Measurements from ENCODE around the gene PKD2L1.
A peak's percentile ranks its signal among the peaks of the same experiment; 100 is the strongest.

The PKD2L1 gene

GRCh38 chr10:100344241-100344788 is 14.3 kb upstream of the PKD2L1 start:
- no peaks in the 10 kb centered on the region for H3K27me3 ChIP-seq (ENCODE audit: low read length)
- peaks cover 3% of the 10 kb centered on the region; the same call in 1 of the 2 replicates for H4K20me1 ChIP-seq (ENCODE audit: low read depth, low read length)
- TF ChIP-seq, protein P1, sequence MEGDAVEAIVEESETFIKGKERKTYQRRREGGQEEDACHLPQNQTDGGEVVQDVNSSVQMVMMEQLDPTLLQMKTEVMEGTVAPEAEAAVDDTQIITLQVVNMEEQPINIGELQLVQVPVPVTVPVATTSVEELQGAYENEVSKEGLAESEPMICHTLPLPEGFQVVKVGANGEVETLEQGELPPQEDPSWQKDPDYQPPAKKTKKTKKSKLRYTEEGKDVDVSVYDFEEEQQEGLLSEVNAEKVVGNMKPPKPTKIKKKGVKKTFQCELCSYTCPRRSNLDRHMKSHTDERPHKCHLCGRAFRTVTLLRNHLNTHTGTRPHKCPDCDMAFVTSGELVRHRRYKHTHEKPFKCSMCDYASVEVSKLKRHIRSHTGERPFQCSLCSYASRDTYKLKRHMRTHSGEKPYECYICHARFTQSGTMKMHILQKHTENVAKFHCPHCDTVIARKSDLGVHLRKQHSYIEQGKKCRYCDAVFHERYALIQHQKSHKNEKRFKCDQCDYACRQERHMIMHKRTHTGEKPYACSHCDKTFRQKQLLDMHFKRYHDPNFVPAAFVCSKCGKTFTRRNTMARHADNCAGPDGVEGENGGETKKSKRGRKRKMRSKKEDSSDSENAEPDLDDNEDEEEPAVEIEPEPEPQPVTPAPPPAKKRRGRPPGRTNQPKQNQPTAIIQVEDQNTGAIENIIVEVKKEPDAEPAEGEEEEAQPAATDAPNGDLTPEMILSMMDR (IDR thresholded peaks at IDR 0.05; ENCODE audit: insufficient read depth, low read length, poor library complexity, severe bottlenecking), result no peak
- no peak for TF ChIP-seq EZH2phosphoT487 (conservative IDR thresholded peaks at IDR 0.05; ENCODE audit: low read length)
- no peak overlapping the region for H2AFZ ChIP-seq (ENCODE audit: low read depth, low read length, severe bottlenecking)
- no peak overlapping the region for H3K9ac ChIP-seq (ENCODE audit: low read length)
- peaks cover 11% of the 10 kb centered on the region; the same call in 1 of the 2 replicates for H3F3A ChIP-seq (ENCODE audit: insufficient read depth)
- H3K4me3 ChIP-seq (ENCODE audit: insufficient read depth, low read length, poor library complexity, severe bottlenecking), result no peak overlapping the region
- H3K9me3 ChIP-seq (ENCODE audit: insufficient read depth, low read length), result no peaks in the 10 kb centered on the region
- no peak overlapping the region for H3K27ac ChIP-seq (ENCODE audit: low read depth, low read length)
- peaks cover 14% of the 10 kb centered on the region for H3K36me3 ChIP-seq (ENCODE audit: low read length)
- H3K4me2 ChIP-seq (ENCODE audit: low read depth, low read length, poor library complexity, severe bottlenecking), result no peak overlapping the region
- peaks cover 23% of the 10 kb centered on the region for H3K79me2 ChIP-seq (ENCODE audit: insufficient read depth, low read length)
- no peaks in the 10 kb centered on the region for H3K9me2 ChIP-seq (replicated peaks; ENCODE audit: insufficient read depth, low read length)

GRCh38 chr10:100342627-100342972 is 12.6 kb upstream of the PKD2L1 start:
- TF ChIP-seq, protein P1 (IDR thresholded peaks at IDR 0.05; ENCODE audit: insufficient read depth, low read length, poor library complexity, severe bottlenecking), result no peak
- TF ChIP-seq EZH2phosphoT487 (conservative IDR thresholded peaks at IDR 0.05; ENCODE audit: low read length), result no peak
- Histone ChIP-seq H3K27ac (ENCODE audit: low read depth, low read length) (no peak overlapping the region), H3K4me2 (ENCODE audit: low read depth, low read length, poor library complexity, severe bottlenecking) (no peak overlapping the region)

DNA sequence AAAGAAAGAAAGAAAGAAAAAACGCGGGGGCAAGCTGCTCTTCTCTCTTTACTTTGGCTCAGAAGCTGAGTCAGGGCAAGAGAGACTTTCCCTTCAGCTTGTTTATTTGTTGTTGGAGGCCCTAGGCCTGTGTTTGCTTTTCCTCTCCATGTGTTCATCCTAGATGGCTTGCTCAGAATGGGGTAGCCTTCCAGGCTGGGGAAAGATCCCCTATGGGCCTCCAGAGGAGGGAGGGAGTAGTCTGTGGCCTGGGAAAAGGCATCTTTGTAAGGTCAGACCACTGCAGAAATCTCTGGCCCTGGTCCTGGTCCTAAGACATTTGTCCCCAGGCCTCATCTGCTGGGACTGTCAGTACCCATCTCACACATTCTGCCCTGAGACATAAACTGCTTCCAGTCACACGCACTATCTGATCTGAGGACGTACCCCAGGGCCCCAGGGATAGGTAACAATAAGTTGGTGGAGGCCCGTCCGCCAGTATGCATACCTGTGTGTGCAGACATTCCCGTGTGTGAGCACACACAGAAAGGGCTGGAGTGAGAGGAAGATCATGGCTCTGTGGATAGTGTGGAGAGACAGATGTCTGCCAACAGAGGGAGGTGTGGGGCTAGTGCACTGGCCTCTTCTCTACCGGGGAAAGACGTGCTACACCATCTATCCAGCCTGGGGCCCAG is 12.1 kb upstream of the PKD2L1 start:
- H3K79me2 ChIP-seq (ENCODE audit: insufficient read depth, low read length), result peaks cover under 1% of the 10 kb centered on the region; the same call in 1 of the 2 replicates
- H3K9me3 ChIP-seq (ENCODE audit: insufficient read depth, low read length), result no peaks in the 10 kb centered on the region
- no peak overlapping the region for H3K4me2 ChIP-seq (ENCODE audit: low read depth, low read length, poor library complexity, severe bottlenecking)
- no peak for TF ChIP-seq EZH2phosphoT487 (conservative IDR thresholded peaks at IDR 0.05; ENCODE audit: low read length)
- TF ChIP-seq, protein P1 (IDR thresholded peaks at IDR 0.05; ENCODE audit: insufficient read depth, low read length, poor library complexity, severe bottlenecking), result peak; percentile 31
- no peaks in the 10 kb centered on the region for H3K9me2 ChIP-seq (replicated peaks; ENCODE audit: insufficient read depth, low read length)
- H3K27me3 ChIP-seq (ENCODE audit: low read length), result no peaks in the 10 kb centered on the region
- no peak overlapping the region for H3K27ac ChIP-seq (ENCODE audit: low read depth, low read length)
- no peak overlapping the region for H2AFZ ChIP-seq (ENCODE audit: low read depth, low read length, severe bottlenecking)
- no peaks in the 10 kb centered on the region for H4K20me1 ChIP-seq (ENCODE audit: low read depth, low read length)
- no peaks in the 10 kb centered on the region for H3K36me3 ChIP-seq (ENCODE audit: low read length)
- H3K9ac ChIP-seq (ENCODE audit: low read length), result no peak overlapping the region
- H3K4me3 ChIP-seq (ENCODE audit: insufficient read depth, low read length, poor library complexity, severe bottlenecking), result no peak overlapping the region
- H3F3A ChIP-seq (ENCODE audit: insufficient read depth), result peaks cover 12% of the 10 kb centered on the region; the same call in 1 of the 2 replicates

More at GRCh38 chr10:100342627-100342972, 12.6 kb upstream of the PKD2L1 start:
- no peak overlapping the region for H3K4me3 ChIP-seq (ENCODE audit: insufficient read depth, low read length, poor library complexity, severe bottlenecking)
- peaks cover 6% of the 10 kb centered on the region for H3K79me2 ChIP-seq (ENCODE audit: insufficient read depth, low read length)
- H3K9me3 ChIP-seq (ENCODE audit: insufficient read depth, low read length), result no peaks in the 10 kb centered on the region
- H3K36me3 ChIP-seq (ENCODE audit: low read length), result no peaks in the 10 kb centered on the region
- H3F3A ChIP-seq (ENCODE audit: insufficient read depth), result peaks cover 12% of the 10 kb centered on the region; the same call in 1 of the 2 replicates
- no peaks in the 10 kb centered on the region for H3K27me3 ChIP-seq (ENCODE audit: low read length)
- no peaks in the 10 kb centered on the region for H4K20me1 ChIP-seq (ENCODE audit: low read depth, low read length)
- H3K9ac ChIP-seq (ENCODE audit: low read length), result no peak overlapping the region
- H2AFZ ChIP-seq (ENCODE audit: low read depth, low read length, severe bottlenecking), result no peak overlapping the region
- H3K9me2 ChIP-seq (replicated peaks; ENCODE audit: insufficient read depth, low read length), result no peaks in the 10 kb centered on the region
